Naive thymus-derived CD4-positive, alpha-beta T cell (primary cell): Measurements from ENCODE around the gene ALAS1. TPM values are rescaled to one million over a fixed set of nuclear protein-coding genes. Genes with fewer than 3 reads are reported as not detected.
A peak's percentile ranks its signal among the peaks of the same experiment; 100 is the strongest.

Experiments used
- ATAC-seq: fragments of 150-1000 bp; cut with Tn5 transposase; 2 replicates; pipeline ENCODE4 v1.10.0; 2021; ENCODE audit warnings: mild to moderate bottlenecking, moderate library complexity
- CTCF ChIA-PET: fragments of 350-600 bp; sonication (Branson Sonifier 250); formaldehyde crosslinking; loops from one replicate; lab custom pipeline; 2021; ENCODE audit warnings: antibody characterized with exemption; lab: Charles Lee
- POLR2A ChIA-PET: fragments of 350-600 bp; sonication (Branson Sonifier 250); formaldehyde crosslinking; loops from one replicate; lab custom pipeline; 2021; ENCODE audit warnings: antibody characterized with exemption, inconsistent platforms; lab: Charles Lee
- DNase-seq, 9 donors: peaks; one replicate each; pipeline versions ENCODE4 v3.0.0 to v3.0.0-alpha.2; 2020 to 2022; ENCODE audit warnings: mixed read lengths in 1 of 9
- H3K27ac ChIP-seq: one replicate; pipeline ENCODE4 v1.7.0; 2013; ENCODE audit warnings: mild to moderate bottlenecking, low read depth, low read length, moderate library complexity
- H3K27me3 ChIP-seq, 2 donors: one replicate each; pipeline ENCODE4 v1.7.0; 2013; ENCODE audit warnings: low read length in 2 of 2, mild to moderate bottlenecking in 2 of 2, moderate library complexity in 2 of 2; ENCODE audit not compliant: control insufficient read depth in 2 of 2, insufficient read depth in 2 of 2
- H3K36me3 ChIP-seq, 3 experiments: 1 replicate in 2 of 3; 2 replicates in 1 of 3; pipeline ENCODE4 v1.7.0; 2013; ENCODE audit warnings: low read length in 3 of 3, mild to moderate bottlenecking in 3 of 3, moderate library complexity in 1 of 3; ENCODE audit not compliant: insufficient read depth in 3 of 3, control insufficient read depth in 2 of 3
- H3K4me1 ChIP-seq, 2 donors: one replicate each; pipeline ENCODE4 v1.7.0; 2013; ENCODE audit warnings: low read length in 2 of 2, mild to moderate bottlenecking in 2 of 2, moderate library complexity in 1 of 2; ENCODE audit not compliant: control insufficient read depth in 2 of 2, insufficient read depth in 2 of 2
- H3K4me3 ChIP-seq: 2 replicates; pipeline ENCODE4 v1.7.0; 2013; ENCODE audit warnings: mild to moderate bottlenecking, low read length
- H3K9me3 ChIP-seq, 3 experiments: 1 replicate in 2 of 3; 2 replicates in 1 of 3; pipeline ENCODE4 v1.7.0; 2013; ENCODE audit warnings: low read length in 3 of 3; ENCODE audit not compliant: control insufficient read depth in 2 of 3
- H3K27ac Mint-ChIP-seq, 9 donors: one replicate each; pipeline ENCODE4 v1.8.0; 2020 to 2022; ENCODE audit warnings: mixed read lengths in 9 of 9, mild to moderate bottlenecking in 8 of 9, moderate library complexity in 5 of 9, inconsistent platforms in 2 of 9
- H3K27me3 Mint-ChIP-seq, 5 donors: one replicate each; pipeline ENCODE4 v1.8.0; 2021 to 2022; ENCODE audit warnings: mixed read lengths in 5 of 5, mild to moderate bottlenecking in 1 of 5
- H3K36me3 Mint-ChIP-seq, 5 donors: one replicate each; pipeline ENCODE4 v1.8.0; 2020 to 2022; ENCODE audit warnings: mixed read lengths in 5 of 5, mild to moderate bottlenecking in 3 of 5, inconsistent platforms in 1 of 5
- H3K4me1 Mint-ChIP-seq, 7 donors: one replicate each; pipeline ENCODE4 v1.8.0; 2020 to 2022; ENCODE audit warnings: mixed read lengths in 7 of 7, mild to moderate bottlenecking in 3 of 7, inconsistent platforms in 1 of 7
- H3K4me3 Mint-ChIP-seq, 10 donors: one replicate each; pipeline ENCODE4 v1.8.0; 2020 to 2022; ENCODE audit warnings: mild to moderate bottlenecking in 10 of 10, mixed read lengths in 10 of 10, moderate library complexity in 6 of 10, inconsistent platforms in 2 of 10
- H3K9me3 Mint-ChIP-seq, 11 donors: one replicate each; pipeline ENCODE4 v1.8.0; 2020 to 2022; ENCODE audit warnings: mixed read lengths in 11 of 11, mild to moderate bottlenecking in 4 of 11, inconsistent platforms in 1 of 11, moderate library complexity in 1 of 11
- intact Hi-C, 2 donors: fragments of 100-400 bp; cut with micrococcal nuclease; formaldehyde crosslinking; loops; one replicate each; pipeline ENCODE4 v1.15.1; 2023
- polyA plus RNA-seq, 2 donors: library from polyadenylated mRNA; unstranded; fragments of 300-500 nt; fragmentation: Illumina TruSeq; gene quantifications; one replicate each; pipeline ENCODE4 v1.2.3, GENCODE V29; 2021
- total RNA-seq, 6 experiments: library from RNA in 5 of 6; stranded (reverse) in 5 of 6; gene quantifications; 1 replicate in 5 of 6; 2 replicates in 1 of 6; pipeline ENCODE4 v1.2.3 and lab custom pipeline; 2021 to 2026

Gene ALAS1
- total and polyA plus RNA-seq, 7 experiments from 2014 or later: 12.6 to 74.3 (median 27.4) TPM

- intact Hi-C loops: loop anchor here (1.0 to 10.0 kb wide), 5 partner anchors 17 to 225 kb away; partner anchors contain the start of genes POC1A (in 2 of the 2), SEMA3G (in 1 of the 2) and TWF2 (in 1 of the 2)
- POLR2A ChIA-PET: interaction anchor here (0.6 to 46.3 kb wide), 14 partner anchors 10 to 827 kb away, joined by 3 to 1418 read pairs (median 7); partner anchors contain the start of genes GLYCTK, PPM1M, TWF2 and WDR82
- peaks cover 67 to 93% (median 87%) of the 10 kb centered on the region in 7 donors for H3K4me1 Mint-ChIP-seq
- no peaks in the 10 kb centered on the region for H3K9me3 ChIP-seq
- peak overlapping the region; percentile 59 for H3K27ac ChIP-seq
- DNase-seq (no peak), ATAC-seq (no peak)
- H3K27ac Mint-ChIP-seq: peak overlapping the region; percentile 79 to 94 (median 92)
- peaks cover 0 to 2% (median 0%) of the 10 kb centered on the region in 3 experiments for H3K36me3 ChIP-seq
- peak overlapping the region; percentile 76 to 88 (median 84) for H3K4me3 Mint-ChIP-seq
- H3K9me3 Mint-ChIP-seq: no peaks in the 10 kb centered on the region
- no peaks in the 10 kb centered on the region for H3K27me3 Mint-ChIP-seq
- peaks cover 62 to 86% of the 10 kb centered on the region in 2 donors for H3K4me1 ChIP-seq
- H3K27me3 ChIP-seq: no peaks in the 10 kb centered on the region
- peaks cover 0 to 9% (median 0%) of the 10 kb centered on the region in 5 donors for H3K36me3 Mint-ChIP-seq
- CTCF ChIA-PET: interaction anchor here (0.6 to 7.5 kb wide), 12 partner anchors 10 to 541 kb away, joined by 3 to 71 read pairs (median 4); no protein-coding TSS in a partner anchor
- H3K4me3 ChIP-seq: peak overlapping the region; percentile 50
Observed at GRCh38 chr3:52222319-52223221, 24.6 kb downstream of the ALAS1 start.

GRCh38 chr3:52223449-52224408 lies 25.8 kb downstream of the ALAS1 start:
- Mint-ChIP-seq H3K36me3 (peaks cover 0 to 9% (median 0%) of the 10 kb centered on the region in 5 donors), H3K4me3 (peak overlapping the region; percentile 39 to 88 (median 78)), H3K9me3 (no peaks in the 10 kb centered on the region), H3K4me1 (peaks cover 59 to 81% (median 78%) of the 10 kb centered on the region in 7 donors), H3K27me3 (no peaks in the 10 kb centered on the region), H3K27ac (peak overlapping the region; percentile 68 to 96 (median 80))
- intact Hi-C loops: loop anchor here (5.0 to 10.0 kb wide), 3 partner anchors 69 to 224 kb away; partner anchors contain the start of genes POC1A (in 1 of the 2) and SEMA3G (in 1 of the 2)
- DNase-seq: no peak
- no peak for ATAC-seq
- H3K9me3 ChIP-seq: no peaks in the 10 kb centered on the region
- H3K4me3 ChIP-seq: no peak overlapping the region
- CTCF ChIA-PET: interaction anchor here (1.4 to 7.5 kb wide), 5 partner anchors 9 to 116 kb away, joined by 3 to 71 read pairs (median 5); no protein-coding TSS in a partner anchor
- no peaks in the 10 kb centered on the region for H3K27me3 ChIP-seq
- H3K36me3 ChIP-seq: peaks cover 0 to 13% (median 0%) of the 10 kb centered on the region in 3 experiments
- H3K27ac ChIP-seq: no peak overlapping the region
- POLR2A ChIA-PET: interaction anchor here (1.3 to 46.3 kb wide), 7 partner anchors 9 to 60 kb away, joined by 4 to 1418 read pairs (median 8); partner anchors contain the start of genes GLYCTK, TWF2 and WDR82
- H3K4me1 ChIP-seq: peaks cover 50 to 74% of the 10 kb centered on the region in 2 donors

DNA sequence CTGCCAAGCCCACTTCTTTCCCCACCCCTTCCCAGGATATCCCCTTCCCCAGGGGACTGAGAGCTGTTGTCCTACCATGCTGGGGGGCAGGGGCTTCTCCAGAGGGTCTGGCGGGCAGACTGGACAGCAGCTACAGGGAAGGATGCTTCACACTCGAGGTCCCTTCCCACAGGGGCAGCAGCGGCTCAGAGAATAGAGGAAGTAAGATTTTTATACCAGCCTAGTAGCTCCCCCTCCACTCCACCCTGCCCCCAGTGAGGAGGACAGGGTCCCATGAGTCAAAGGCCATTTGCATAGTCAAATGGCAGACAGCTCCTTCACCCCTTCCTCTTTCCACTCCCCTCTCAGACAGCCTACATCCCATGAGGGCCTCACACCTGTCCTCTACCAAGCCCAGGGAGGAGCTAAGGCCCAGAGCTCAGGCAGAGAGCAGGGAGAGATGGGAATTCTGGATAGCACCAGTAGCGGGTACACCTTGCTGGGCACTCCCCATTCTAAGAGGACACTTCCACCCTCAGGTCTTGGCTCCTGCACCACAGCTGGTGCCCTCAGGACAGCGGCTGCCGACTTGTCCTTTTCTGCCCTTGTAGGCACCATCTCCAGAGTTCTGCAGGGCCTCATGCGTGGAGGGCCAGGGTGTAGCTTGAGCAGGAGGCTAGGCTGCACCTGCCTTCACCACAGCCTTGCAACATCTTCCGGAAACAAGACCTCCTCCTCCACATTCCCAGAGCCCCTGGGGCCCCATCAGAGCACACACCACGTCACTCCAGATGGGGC lies 27.7 kb downstream of the ALAS1 start, which contains the start of gene TLR9:
Gene TLR9 (minus strand): TSS at position 194 of the 777 bp plus-strand sequence. CDS start 116 bp downstream, at position 78.
- intact Hi-C loops: loop anchor here in 1 of 2 donors (10.0 kb wide), 1 partner anchor 71 kb away; the partner anchor contains the start of gene POC1A
- POLR2A ChIA-PET: interaction anchor here (0.5 to 46.3 kb wide), 8 partner anchors 7 to 58 kb away, joined by 3 to 1418 read pairs (median 6); partner anchors contain the start of genes GLYCTK, TWF2 and WDR82
- H3K27me3 Mint-ChIP-seq: no peaks in the 10 kb centered on the region
- peak in 1 of 9 donors; percentile 6 for DNase-seq
- Histone ChIP-seq H3K4me1 (peaks cover 35 to 60% of the 10 kb centered on the region in 2 donors), H3K27ac (peak within 1 kb of the TSS; percentile 62), H3K4me3 (no peak within 1 kb of the TSS), H3K9me3 (no peaks in the 10 kb centered on the region), H3K27me3 (no peaks in the 10 kb centered on the region), H3K36me3 (peaks cover 0 to 33% (median 17%) of the 10 kb centered on the region in 3 experiments)
- CTCF ChIA-PET: interaction anchor here (0.7 to 5.1 kb wide), 6 partner anchors 13 to 224 kb away, joined by 3 to 40 read pairs (median 3); partner anchors contain the start of gene TWF2
- H3K4me1 Mint-ChIP-seq: peaks cover 47 to 69% (median 61%) of the 10 kb centered on the region in 7 donors
- ATAC-seq: peak; percentile 73
- peaks cover 0 to 13% (median 5%) of the 10 kb centered on the region in 5 donors for H3K36me3 Mint-ChIP-seq
- no peaks in the 10 kb centered on the region for H3K9me3 Mint-ChIP-seq
- peak within 1 kb of the TSS; percentile 37 to 87 (median 61) for H3K4me3 Mint-ChIP-seq
- peak within 1 kb of the TSS; percentile 75 to 93 (median 81) for H3K27ac Mint-ChIP-seq

GRCh38 chr3:52226229-52226817 lies 28.4 kb downstream of the ALAS1 start:
- Mint-ChIP-seq H3K4me3 (peak overlapping the region; percentile 29 to 87 (median 61)), H3K27me3 (no peaks in the 10 kb centered on the region), H3K27ac (peak overlapping the region; percentile 75 to 93 (median 81)), H3K4me1 (peaks cover 51 to 66% (median 58%) of the 10 kb centered on the region in 7 donors), H3K36me3 (peaks cover 0 to 19% (median 6%) of the 10 kb centered on the region in 5 donors), H3K9me3 (no peaks in the 10 kb centered on the region)
- peak overlapping the region; percentile 62 for H3K27ac ChIP-seq
- ChIA-PET CTCF (interaction anchor here (0.8 to 5.1 kb wide), 5 partner anchors 9 to 225 kb away, joined by 3 to 40 read pairs (median 3); partner anchors contain the start of gene TWF2), POLR2A (interaction anchor here (0.5 to 46.3 kb wide), 5 partner anchors 7 to 58 kb away, joined by 3 to 1418 read pairs (median 5); partner anchors contain the start of genes GLYCTK and WDR82)
- intact Hi-C loops: loop anchor here in 1 of 2 donors (10.0 kb wide), 1 partner anchor 72 kb away; the partner anchor contains the start of gene POC1A
- no peak overlapping the region for H3K4me3 ChIP-seq
- ATAC-seq: no peak
- H3K36me3 ChIP-seq: peaks cover 5 to 39% (median 23%) of the 10 kb centered on the region in 3 experiments
- H3K27me3 ChIP-seq: no peaks in the 10 kb centered on the region
- no peaks in the 10 kb centered on the region for H3K9me3 ChIP-seq
- peaks cover 28 to 53% of the 10 kb centered on the region in 2 donors for H3K4me1 ChIP-seq
- no peak for DNase-seq
